Spleen (tissue), 11 donors: ENCODE data around the gene PGAP2. TPM values are rescaled to one million over a fixed set of nuclear protein-coding genes. Genes with fewer than 3 reads are reported as not detected.
"Not testable (repeated sequence)": the region's sequence is repeated elsewhere in the genome, so short reads cannot be mapped to it uniquely, and the experiment has no call there.

ENCODE experiments used
- DNase-seq: peaks from one replicate; pipeline ENCODE4 v3.0.0-alpha.2; 2020
- H3K27ac ChIP-seq, 8 donors: fragments of 200-600 bp; sonication (generic) in 7 of 8; 1 replicate in 4 of 8; 2 replicates in 4 of 8; pipeline versions ENCODE4 v1.5.0 to v1.8.0; 2016 to 2021; ENCODE audit warnings: inconsistent platforms in 4 of 8, mild to moderate bottlenecking in 4 of 8, moderate library complexity in 1 of 8
- H3K27me3 ChIP-seq, 7 donors: fragments of 200-600 bp; sonication (generic) in 6 of 7; replicated peaks in 1 of 7; 1 replicate in 4 of 7; 2 replicates in 3 of 7; pipeline versions ENCODE4 v1.5.0 to v1.8.0; 2016 to 2021; ENCODE audit warnings: inconsistent platforms in 3 of 7, mild to moderate bottlenecking in 1 of 7
- H3K36me3 ChIP-seq, 6 donors: fragments of 200-600 bp; sonication (generic) in 5 of 6; 1 replicate in 4 of 6; 2 replicates in 2 of 6; pipeline versions ENCODE4 v1.5.0 to v1.8.0; 2016 to 2021; ENCODE audit warnings: inconsistent platforms in 2 of 6
- H3K4me1 ChIP-seq, 6 donors: fragments of 200-600 bp; sonication (generic) in 5 of 6; 1 replicate in 3 of 6; 2 replicates in 3 of 6; pipeline versions ENCODE4 v1.5.0 to v1.8.0; 2016 to 2021; ENCODE audit warnings: inconsistent platforms in 3 of 6
- H3K4me3 ChIP-seq, 8 donors: fragments of 200-600 bp; sonication (generic) in 7 of 8; 1 replicate in 4 of 8; 2 replicates in 4 of 8; pipeline versions ENCODE4 v1.5.0 to v1.8.0; 2016 to 2021; ENCODE audit warnings: inconsistent platforms in 4 of 8, mild to moderate bottlenecking in 4 of 8, moderate library complexity in 2 of 8
- H3K9me3 ChIP-seq, 8 donors: fragments of 200-600 bp; sonication (generic) in 7 of 8; 1 replicate in 4 of 8; 2 replicates in 4 of 8; pipeline versions ENCODE4 v1.5.0 to v1.8.0; 2016 to 2021; ENCODE audit warnings: inconsistent platforms in 4 of 8
- CTCF ChIP-seq, 11 experiments: fragments of 200-600 bp in 7 of 11; fragments of 450-650 bp in 4 of 11; sonication (generic) in 4 of 11; IDR thresholded peaks in 8 of 11; conservative IDR thresholded peaks in 3 of 11; 1 replicate in 7 of 11; 2 replicates in 4 of 11; pipeline versions ENCODE4 v1.4.0 to v1.8.0; 2016 to 2021; ENCODE audit warnings: antibody characterized with exemption in 11 of 11, inconsistent platforms in 4 of 11, mild to moderate bottlenecking in 1 of 11
- POLR2A ChIP-seq, 3 donors: fragments of 450-650 bp; IDR thresholded peaks; one replicate each; pipeline ENCODE4 v1.5.1; 2017; ENCODE audit warnings: antibody characterized with exemption in 3 of 3, mild to moderate bottlenecking in 1 of 3
- POLR2AphosphoS5 ChIP-seq, 3 donors: sonication (generic); formaldehyde crosslinking; IDR thresholded peaks; one replicate each; pipeline ENCODE4 v1.5.1; 2017; ENCODE audit warnings: antibody characterized with exemption in 3 of 3
- WGBS, 5 donors: extraction: QIAGEN DNeasy Blood & Tissue Kit in 3 of 5; methylation state at CpG; one replicate each; pipeline versions ENCODE4 v1.1.5 to v1.1.7; 2013 to 2018; 5-methylcytosine and 5-hydroxymethylcytosine counted together
- intact Hi-C: fragments of 100-400 bp; cut with DNase I; formaldehyde crosslinking; loops from one replicate; pipeline ENCODE4 v1.15.0; 2023; ENCODE audit warnings: low total_unique reads
- polyA plus RNA-seq, 3 donors: library from polyadenylated mRNA; stranded (reverse); fragments of 200-250 nt; gene quantifications; one replicate each; pipeline ENCODE4 v1.2.1, GENCODE V29; 2013
- total RNA-seq, 7 donors: library from RNA; depleted of rRNA in 3 of 7; stranded (reverse); fragments of >200 nt in 3 of 7; fragmentation: NEBNext Ultra II Directional in 4 of 7; extraction: Animal tissue kit (Norgen Biotek cat#: 25700) in 4 of 7; gene quantifications; one replicate each; pipeline versions ENCODE4 v1.1.0 to v1.2.1, GENCODE V29; 2016 to 2021
- donor health status: healthy with polysubstance abuse.
- donor health status: DM: no; HTN: no; CAD: no; lungs with moderate emphysema.
- donor health status: DM: no; HTN: no; CAD: no.
- donor health status: Bipolar disorder and iron deficiency.
- donor health status: healthy.
- donor health status: DM: no; HTN: no; CAD: no.
- donor health status: DM: yes; HTN: yes; CAD: no.

Gene PGAP2
- total and polyA plus RNA-seq, 10 donors, result 10.7 to 22.2 (median 15.0) TPM

- H3K27ac ChIP-seq, result peak overlapping the region in 4 of 8 donors; percentile 78 to 93 (median 88)
- 54 to 84% (median 67%) methylated on average over 4 of the region's 4 CpGs for WGBS, 5 donors
- no peaks in the 10 kb centered on the region for H3K27me3 ChIP-seq
- H3K9me3 ChIP-seq, result no peaks in the 10 kb centered on the region
- DNase-seq, result no peak
- TF ChIP-seq CTCF (IDR thresholded peaks at IDR 0.05 in 8 of 11, conservative IDR thresholded peaks at IDR 0.05 in 3 of 11) (no peak), POLR2AphosphoS5 (IDR thresholded peaks at IDR 0.05) (no peak), POLR2A (IDR thresholded peaks at IDR 0.05) (no peak)
- intact Hi-C loops, result no loop called here
- H3K4me1 ChIP-seq, result peaks cover 33 to 82% (median 63%) of the 10 kb centered on the region in 6 donors
- H3K4me3 ChIP-seq, result no peak overlapping the region
- peaks cover under 1 to 49% (median 18%) of the 10 kb centered on the region in 6 donors for H3K36me3 ChIP-seq
Measured at GRCh38 chr11:3783611-3784010, 24.7 kb upstream of the PGAP2 start.

GRCh38 chr11:3786781-3787428 is 21.5 kb upstream of the PGAP2 start:
- H3K27ac ChIP-seq, result peak overlapping the region in 7 of 8 donors; percentile 77 to 93 (median 78)
- intact Hi-C loops, result no loop called here
- WGBS, 5 donors, result 51 to 64% (median 56%) methylated on average over 8 of the region's 8 CpGs
- H3K4me1 ChIP-seq, result peaks cover 33 to 99% (median 71%) of the 10 kb centered on the region in 6 donors
- no peaks in the 10 kb centered on the region for H3K9me3 ChIP-seq
- no peak for DNase-seq
- H3K36me3 ChIP-seq, result peaks cover 0 to 42% (median 4%) of the 10 kb centered on the region in 6 donors
- no peak for TF ChIP-seq POLR2AphosphoS5 (IDR thresholded peaks at IDR 0.05)
- TF ChIP-seq CTCF (IDR thresholded peaks at IDR 0.05 in 8 of 11, conservative IDR thresholded peaks at IDR 0.05 in 3 of 11), result no peak
- no peak for TF ChIP-seq POLR2A (IDR thresholded peaks at IDR 0.05)
- H3K27me3 ChIP-seq, result no peaks in the 10 kb centered on the region
- peak overlapping the region in 1 of 8 donors; percentile 49 for H3K4me3 ChIP-seq

- peak in 1 of 3 donors; percentile 13 for TF ChIP-seq POLR2AphosphoS5 (IDR thresholded peaks at IDR 0.05)
- intact Hi-C loops, H3K4me3 ChIP-seq, DNase-seq, H3K9me3 ChIP-seq, H3K27me3 ChIP-seq: not testable (repeated sequence)
- Histone ChIP-seq H3K27ac (peak overlapping the region in 2 of 8 donors; percentile 100), H3K4me1 (peaks cover 20 to 80% (median 53%) of the 10 kb centered on the region in 6 donors), H3K36me3 (peaks cover 0 to 51% (median 24%) of the 10 kb centered on the region in 6 donors)
- WGBS, 5 donors, result 89 to 96% (median 95%) methylated on average over 10 of the region's 10 CpGs
Measured at GRCh38 chr11:3794387-3794786, 14.0 kb upstream of the PGAP2 start.

GRCh38 chr11:3795131-3796001 is 13.0 kb upstream of the PGAP2 start:
- TF ChIP-seq CTCF (IDR thresholded peaks at IDR 0.05 in 8 of 11, conservative IDR thresholded peaks at IDR 0.05 in 3 of 11) (no peak), POLR2A (IDR thresholded peaks at IDR 0.05) (no peak), POLR2AphosphoS5 (IDR thresholded peaks at IDR 0.05) (no peak)
- H3K36me3 ChIP-seq, result peaks cover 0 to 42% (median 24%) of the 10 kb centered on the region in 6 donors
- H3K4me1 ChIP-seq, result peaks cover 20 to 70% (median 49%) of the 10 kb centered on the region in 6 donors
- no peaks in the 10 kb centered on the region for H3K27me3 ChIP-seq
- H3K9me3 ChIP-seq, result no peaks in the 10 kb centered on the region
- peak overlapping the region in 6 of 8 donors; percentile 46 to 100 (median 98) for H3K27ac ChIP-seq
- 84 to 92% (median 85%) methylated on average over 8 of the region's 8 CpGs for WGBS, 5 donors
- H3K4me3 ChIP-seq, result peak overlapping the region in 6 of 8 donors; percentile 68 to 83 (median 75)
- no peak for DNase-seq
- intact Hi-C loops, result no loop called here
